Gastroesophageal sphincter (tissue), 4 donors: ENCODE measurements around the gene EPS8L2. TPM values are rescaled to one million over a fixed set of nuclear protein-coding genes. Genes with fewer than 3 reads are reported as not detected.

Experiments used
- ATAC-seq: fragments of 150-250 bp; one replicate; pipeline ENCODE4 v1.9.1; 2016; ENCODE audit warnings: mild to moderate bottlenecking, moderate library complexity
- H3K27ac ChIP-seq, 4 donors: fragments of 200-600 bp; sonication (generic) in 3 of 4; 1 replicate in 3 of 4; 2 replicates in 1 of 4; pipeline ENCODE4 v1.5.1; 2016 to 2019
- H3K27me3 ChIP-seq: fragments of 200-600 bp; sonication (generic); one replicate; pipeline ENCODE4 v1.5.1; 2019
- H3K36me3 ChIP-seq, 2 donors: fragments of 200-600 bp; sonication (generic); one replicate each; pipeline ENCODE4 v1.5.1; 2019; ENCODE audit warnings: control low read depth in 1 of 2
- H3K4me1 ChIP-seq, 3 donors: fragments of 200-600 bp; sonication (generic); 1 replicate in 2 of 3; 2 replicates in 1 of 3; pipeline ENCODE4 v1.5.1; 2016 to 2019; ENCODE audit warnings: control low read depth in 2 of 3
- H3K4me3 ChIP-seq, 2 donors: fragments of 200-600 bp; sonication (generic); one replicate each; pipeline ENCODE4 v1.5.1; 2019; ENCODE audit warnings: mild to moderate bottlenecking in 1 of 2, moderate library complexity in 1 of 2
- H3K9me3 ChIP-seq, 3 donors: fragments of 200-600 bp; sonication (generic); one replicate each; pipeline ENCODE4 v1.5.1; 2017 to 2019; ENCODE audit warnings: control low read depth in 2 of 3
- EP300 ChIP-seq: sonication (generic); formaldehyde crosslinking; IDR thresholded peaks from one replicate; pipeline ENCODE4 v1.6.1; 2017; ENCODE audit warnings: antibody characterized with exemption, mild to moderate bottlenecking
- POLR2A ChIP-seq, 2 donors: fragments of 450-650 bp; IDR thresholded peaks; one replicate each; pipeline ENCODE4 v1.6.1; 2017; ENCODE audit warnings: antibody characterized with exemption in 2 of 2, mild to moderate bottlenecking in 2 of 2, moderate library complexity in 1 of 2
- POLR2AphosphoS5 ChIP-seq: sonication (generic); formaldehyde crosslinking; IDR thresholded peaks from one replicate; pipeline ENCODE4 v1.6.1; 2017; ENCODE audit warnings: antibody characterized with exemption
- WGBS, 2 donors: methylation state at CpG; one replicate each; pipeline ENCODE4 v1.1.5; 2018; ENCODE audit warnings: low coverage in 1 of 2; 5-methylcytosine and 5-hydroxymethylcytosine counted together
- total RNA-seq, 4 donors: library from RNA; depleted of rRNA; stranded (reverse); fragments of >200 nt; gene quantifications; one replicate each; pipeline ENCODE4 v1.1.0, GENCODE V29; 2016
- TF ChIP-seq, protein P1 (sequence below), 4 experiments: fragments of 200-600 bp in 2 of 4; fragments of 450-650 bp in 2 of 4; sonication (generic) in 1 of 4; IDR thresholded peaks; one replicate each; pipeline ENCODE4 v1.5.1; 2017 to 2019; ENCODE audit warnings: antibody characterized with exemption in 4 of 4, mild to moderate bottlenecking in 2 of 4, moderate library complexity in 2 of 4

EPS8L2 gene
- total RNA-seq, 4 donors from 2014 or later, result 9.7 to 33.9 (median 24.0) TPM

GRCh38 chr11:707817-708420 lies 1.9 kb downstream of the EPS8L2 start:
- H3K4me3 ChIP-seq, result no peak overlapping the region
- TF ChIP-seq POLR2AphosphoS5 (no peak), POLR2A (IDR thresholded peaks at IDR 0.05) (no peak), EP300 (no peak)
- TF ChIP-seq, protein P1, sequence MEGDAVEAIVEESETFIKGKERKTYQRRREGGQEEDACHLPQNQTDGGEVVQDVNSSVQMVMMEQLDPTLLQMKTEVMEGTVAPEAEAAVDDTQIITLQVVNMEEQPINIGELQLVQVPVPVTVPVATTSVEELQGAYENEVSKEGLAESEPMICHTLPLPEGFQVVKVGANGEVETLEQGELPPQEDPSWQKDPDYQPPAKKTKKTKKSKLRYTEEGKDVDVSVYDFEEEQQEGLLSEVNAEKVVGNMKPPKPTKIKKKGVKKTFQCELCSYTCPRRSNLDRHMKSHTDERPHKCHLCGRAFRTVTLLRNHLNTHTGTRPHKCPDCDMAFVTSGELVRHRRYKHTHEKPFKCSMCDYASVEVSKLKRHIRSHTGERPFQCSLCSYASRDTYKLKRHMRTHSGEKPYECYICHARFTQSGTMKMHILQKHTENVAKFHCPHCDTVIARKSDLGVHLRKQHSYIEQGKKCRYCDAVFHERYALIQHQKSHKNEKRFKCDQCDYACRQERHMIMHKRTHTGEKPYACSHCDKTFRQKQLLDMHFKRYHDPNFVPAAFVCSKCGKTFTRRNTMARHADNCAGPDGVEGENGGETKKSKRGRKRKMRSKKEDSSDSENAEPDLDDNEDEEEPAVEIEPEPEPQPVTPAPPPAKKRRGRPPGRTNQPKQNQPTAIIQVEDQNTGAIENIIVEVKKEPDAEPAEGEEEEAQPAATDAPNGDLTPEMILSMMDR (IDR thresholded peaks at IDR 0.05), result no peak
- H3K36me3 ChIP-seq, result peaks cover 0 to 20% of the 10 kb centered on the region in 2 donors
- H3K27me3 ChIP-seq, result peaks cover 71% of the 10 kb centered on the region
- no CpG with 5 or more reads among the region's 16 CpGs for WGBS, 2 donors
- ATAC-seq, result no peak
- H3K4me1 ChIP-seq, result peaks cover 0 to 60% (median 28%) of the 10 kb centered on the region in 3 donors
- H3K27ac ChIP-seq, result peak overlapping the region in 3 of 4 donors; percentile 68 to 86 (median 84)
- H3K9me3 ChIP-seq, result no peaks in the 10 kb centered on the region

- 83% methylated on average over 2 of the region's 7 CpGs; no CpG with 5 or more reads in 1 of the 2 donors for WGBS, 2 donors
- H3K9me3 ChIP-seq, result no peaks in the 10 kb centered on the region
- H3K27ac ChIP-seq, result peak overlapping the region in 1 of 4 donors; percentile 86
- H3K4me3 ChIP-seq, result no peak overlapping the region
- H3K27me3 ChIP-seq, result peaks cover 77% of the 10 kb centered on the region
- no peak for TF ChIP-seq POLR2AphosphoS5
- TF ChIP-seq, protein P1 (IDR thresholded peaks at IDR 0.05), result no peak
- TF ChIP-seq EP300, result no peak
- TF ChIP-seq POLR2A (IDR thresholded peaks at IDR 0.05), result no peak
- peaks cover 0 to 14% of the 10 kb centered on the region in 2 donors for H3K36me3 ChIP-seq
- no peak for ATAC-seq
- H3K4me1 ChIP-seq, result peaks cover 0 to 54% (median 28%) of the 10 kb centered on the region in 3 donors
These were observed 2.5 kb downstream of the EPS8L2 start for GRCh38 chr11:708511-708910.

DNA sequence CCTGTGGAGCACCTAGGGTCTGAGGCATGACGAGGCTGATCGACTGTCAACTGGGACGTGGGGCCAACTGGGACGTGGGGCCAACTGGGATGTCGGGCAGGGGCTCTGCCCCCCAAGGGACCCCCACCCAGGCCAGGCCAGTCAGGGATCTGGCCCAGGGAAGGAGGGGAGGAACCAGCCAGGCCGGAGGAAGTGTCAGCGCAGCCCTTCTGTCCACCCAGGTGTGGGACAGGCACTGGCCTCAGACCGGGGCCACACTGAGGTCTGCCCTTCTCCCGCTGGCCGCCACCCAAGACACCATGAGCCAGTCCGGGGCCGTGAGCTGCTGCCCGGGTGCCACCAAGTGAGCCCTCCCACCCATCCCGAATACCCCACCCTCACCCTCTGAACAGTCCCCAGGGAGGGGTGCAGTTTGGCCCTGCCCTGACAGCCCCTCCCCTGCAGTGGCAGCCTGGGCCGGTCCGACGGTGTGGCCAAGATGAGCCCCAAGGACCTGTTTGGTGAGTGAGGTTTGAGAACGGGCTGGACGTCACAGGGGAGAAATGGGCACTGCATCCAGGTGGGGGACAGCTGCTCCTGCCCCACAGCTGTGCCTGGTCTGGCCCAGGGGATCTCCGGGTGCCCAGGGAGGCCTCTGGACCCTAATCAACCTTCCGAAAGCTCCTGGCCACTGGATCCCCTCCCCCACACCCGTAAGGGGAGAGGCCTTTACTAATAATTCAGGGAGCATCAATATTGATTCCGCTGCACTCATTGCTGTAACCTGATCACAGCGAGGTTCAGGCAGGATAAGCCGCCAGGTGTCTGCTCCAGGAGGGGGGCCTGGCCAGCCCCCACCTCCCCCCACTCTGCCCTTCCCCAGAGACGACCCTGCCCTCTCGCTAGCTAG lies 3.3 kb downstream of the EPS8L2 start:
- Histone ChIP-seq H3K27me3 (peaks cover 80% of the 10 kb centered on the region), H3K4me1 (peaks cover 0 to 47% (median 28%) of the 10 kb centered on the region in 3 donors), H3K4me3 (no peak overlapping the region), H3K9me3 (no peaks in the 10 kb centered on the region), H3K27ac (peak overlapping the region in 1 of 4 donors; percentile 64), H3K36me3 (peaks cover 0 to 5% of the 10 kb centered on the region in 2 donors)
- no CpG with 5 or more reads among the region's 27 CpGs for WGBS, 2 donors
- no peak for ATAC-seq
- TF ChIP-seq, protein P1 (IDR thresholded peaks at IDR 0.05), result no peak
- TF ChIP-seq POLR2AphosphoS5 (no peak), POLR2A (IDR thresholded peaks at IDR 0.05) (no peak), EP300 (no peak)

DNA sequence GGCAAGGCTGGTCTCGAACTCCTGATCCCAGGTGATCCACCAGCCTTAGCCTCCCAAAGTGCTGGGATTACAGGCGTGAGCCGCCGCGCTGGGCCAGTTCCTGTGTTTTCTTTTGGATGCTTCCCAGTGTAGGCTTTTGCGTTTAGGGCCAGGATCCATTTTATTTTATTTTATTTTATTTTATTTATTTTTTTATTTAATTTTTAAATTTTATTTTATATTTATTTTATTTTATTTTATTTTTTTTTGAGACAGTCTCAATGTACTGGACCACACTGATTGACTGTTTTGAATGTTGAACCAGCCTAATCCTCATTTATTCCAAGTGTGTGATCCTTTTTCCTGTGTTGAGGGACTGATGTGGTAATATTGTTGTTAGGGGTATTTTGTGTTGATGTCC lies 8.4 kb downstream of the EPS8L2 start:
- Histone ChIP-seq H3K27me3 (peaks cover 51% of the 10 kb centered on the region), H3K4me1 (peaks cover 0 to 12% (median 3%) of the 10 kb centered on the region in 3 donors), H3K4me3 (no peak overlapping the region), H3K27ac (no peak overlapping the region), H3K9me3 (peaks cover 0 to 8% (median 0%) of the 10 kb centered on the region in 3 donors), H3K36me3 (no peaks in the 10 kb centered on the region)
- ATAC-seq, result no peak
- WGBS, 2 donors, result 98% methylated on average over 5 of the region's 6 CpGs; no CpG with 5 or more reads in 1 of the 2 donors
- TF ChIP-seq EP300, result no peak
- TF ChIP-seq, protein P1 (IDR thresholded peaks at IDR 0.05), result no peak
